ENCODE measurements around the gene USP3.
A peak's percentile ranks its signal among the peaks of the same experiment; 100 is the strongest.
"Not testable (repeated sequence)": the region's sequence is repeated elsewhere in the genome, so short reads cannot be mapped to it uniquely, and the experiment has no call there.

The USP3 gene

DNA sequence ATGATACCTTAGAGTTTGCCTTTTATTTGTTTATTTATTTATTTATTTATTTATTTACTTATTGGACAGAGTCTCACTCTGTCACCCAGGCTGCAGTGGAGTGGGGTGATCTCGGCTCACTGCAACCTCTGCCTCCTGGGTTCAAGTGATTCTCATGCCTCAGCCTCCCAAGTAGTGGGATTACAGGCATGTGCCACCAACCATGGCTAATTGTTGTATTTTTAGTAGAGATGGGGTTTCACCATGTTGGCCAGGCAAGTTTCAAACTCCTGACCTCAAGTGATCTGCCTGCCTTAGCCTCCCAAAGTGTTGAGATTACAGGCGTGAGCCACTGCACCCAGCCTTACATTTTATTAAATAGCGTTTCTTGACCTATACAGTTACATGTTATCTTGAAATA is 30.5 kb downstream of the USP3 start:
- H3K4me1 Mint-ChIP-seq: peaks cover 76% of the 10 kb centered on the region

DNA sequence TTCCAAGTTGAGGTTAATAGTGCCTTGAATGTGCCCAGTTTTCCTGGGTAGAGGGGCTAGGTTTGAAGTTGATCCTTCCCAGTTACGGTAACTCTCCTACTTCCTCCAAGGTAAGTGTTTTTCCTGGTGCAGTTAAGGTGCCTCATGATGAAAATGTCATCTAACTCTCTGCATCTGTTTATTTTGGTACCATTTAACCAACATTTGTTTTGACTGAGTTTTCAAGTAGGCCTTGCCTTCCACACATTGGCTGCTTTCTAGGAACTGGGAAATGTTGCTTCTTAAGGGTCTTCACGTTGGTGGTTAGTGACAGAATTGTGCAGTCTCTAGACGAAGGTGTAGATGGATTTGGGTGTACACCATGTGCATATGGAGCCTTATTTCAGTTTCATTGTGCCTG is 31.3 kb downstream of the USP3 start:
- H3K36me3 Mint-ChIP-seq: peaks cover 23% of the 10 kb centered on the region
- no peaks in the 10 kb centered on the region for H3K9me3 Mint-ChIP-seq
- H3K27me3 Mint-ChIP-seq: no peaks in the 10 kb centered on the region
- H3K27ac Mint-ChIP-seq: peak overlapping the region; percentile 56
- H3K4me3 Mint-ChIP-seq: no peak overlapping the region
- peaks cover 76% of the 10 kb centered on the region for H3K4me1 Mint-ChIP-seq

More for the DNA sequence above, 30.5 kb downstream of the USP3 start:
- H3K27ac Mint-ChIP-seq: peak overlapping the region; percentile 46
- not testable (repeated sequence) for H3K9me3 Mint-ChIP-seq, H3K27me3 Mint-ChIP-seq, H3K4me3 Mint-ChIP-seq
- peaks cover 17% of the 10 kb centered on the region for H3K36me3 Mint-ChIP-seq

DNA sequence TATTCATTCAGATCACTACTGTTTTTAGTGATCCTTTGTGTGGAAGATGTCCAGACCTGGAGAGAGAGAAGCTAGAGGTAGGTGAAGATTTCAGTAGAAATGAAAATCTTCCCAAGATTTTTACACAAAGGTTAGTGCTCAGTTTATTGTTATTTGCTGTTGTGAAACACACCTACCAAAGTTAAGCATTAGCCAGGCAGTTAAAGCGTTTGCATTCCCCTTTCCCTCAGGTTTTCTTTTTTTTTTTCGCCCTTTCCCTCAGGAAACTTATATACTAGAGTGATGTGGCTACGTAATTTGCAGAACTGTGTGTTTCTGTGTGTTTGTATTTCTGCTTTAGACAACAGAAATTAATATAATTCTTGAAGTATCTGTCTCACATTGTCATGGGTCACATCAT is 34.5 kb downstream of the USP3 start:
- Mint-ChIP-seq H3K27me3 (no peaks in the 10 kb centered on the region), H3K36me3 (peaks cover 23% of the 10 kb centered on the region), H3K27ac (peak overlapping the region; percentile 74), H3K9me3 (no peaks in the 10 kb centered on the region), H3K4me3 (no peak overlapping the region), H3K4me1 (peaks cover 73% of the 10 kb centered on the region)

GRCh38 chr15:63539521-63539920 is 35.1 kb downstream of the USP3 start:
- Mint-ChIP-seq H3K36me3 (peaks cover 25% of the 10 kb centered on the region), H3K9me3 (no peaks in the 10 kb centered on the region), H3K4me3 (no peak overlapping the region), H3K4me1 (peaks cover 73% of the 10 kb centered on the region), H3K27me3 (no peaks in the 10 kb centered on the region), H3K27ac (peak overlapping the region; percentile 60)

GRCh38 chr15:63539998-63540397 is 35.6 kb downstream of the USP3 start:
- Mint-ChIP-seq H3K9me3 (no peaks in the 10 kb centered on the region), H3K4me1 (peaks cover 77% of the 10 kb centered on the region), H3K36me3 (peaks cover 26% of the 10 kb centered on the region), H3K27ac (peak overlapping the region; percentile 3), H3K27me3 (no peaks in the 10 kb centered on the region), H3K4me3 (no peak overlapping the region)

DNA sequence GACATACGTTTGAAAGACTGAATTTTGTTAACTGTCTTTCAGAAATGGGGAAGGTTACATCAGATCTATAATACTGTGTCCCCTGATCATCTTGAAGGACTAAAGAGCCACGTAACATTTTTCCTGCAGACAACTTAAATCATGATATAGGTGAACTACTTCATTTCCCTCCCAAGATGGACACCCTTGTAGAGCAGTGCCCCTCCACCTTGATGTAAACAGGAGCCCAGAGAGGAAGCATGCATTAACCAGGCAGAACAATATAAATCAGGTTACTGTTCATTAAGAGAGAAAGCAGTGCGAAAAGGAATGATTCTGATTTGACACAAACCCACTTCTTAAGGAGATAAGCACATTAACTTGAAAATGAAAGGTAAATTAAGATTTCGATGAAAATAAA is 36.1 kb downstream of the USP3 start:
- H3K4me1 Mint-ChIP-seq: peaks cover 76% of the 10 kb centered on the region
- H3K4me3 Mint-ChIP-seq: no peak overlapping the region
- H3K9me3 Mint-ChIP-seq: no peaks in the 10 kb centered on the region
- peaks cover 26% of the 10 kb centered on the region for H3K36me3 Mint-ChIP-seq
- H3K27me3 Mint-ChIP-seq: no peaks in the 10 kb centered on the region
- H3K27ac Mint-ChIP-seq: peak overlapping the region; percentile 10

- H3K27me3 Mint-ChIP-seq: no peaks in the 10 kb centered on the region
- H3K4me3 Mint-ChIP-seq: peak overlapping the region; percentile 53
- peak overlapping the region; percentile 96 for H3K27ac Mint-ChIP-seq
- H3K9me3 Mint-ChIP-seq: no peaks in the 10 kb centered on the region
- H3K36me3 Mint-ChIP-seq: peaks cover 20% of the 10 kb centered on the region
- peaks cover 74% of the 10 kb centered on the region for H3K4me1 Mint-ChIP-seq
Measured at GRCh38 chr15:63544258-63545026, 40.0 kb downstream of the USP3 start.

DNA sequence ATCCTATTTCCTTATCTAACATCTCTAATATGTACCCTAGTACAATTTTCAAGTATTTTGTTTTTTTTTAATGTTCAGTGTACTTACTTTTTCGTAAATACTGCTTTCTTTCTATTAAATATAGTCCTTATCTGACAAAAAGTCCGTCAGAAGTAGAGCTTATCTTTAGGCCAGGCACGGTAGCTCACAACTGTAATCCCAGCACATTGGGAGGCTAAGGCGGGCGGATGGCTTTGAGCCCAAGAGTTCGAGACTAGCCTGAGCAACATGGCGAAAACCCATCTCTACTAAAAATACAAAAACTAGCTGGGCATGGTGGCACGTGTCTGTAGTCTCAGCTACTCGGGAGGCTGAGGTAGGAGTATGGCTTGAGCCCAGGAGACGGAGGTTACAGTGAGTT is 41.1 kb downstream of the USP3 start:
- peaks cover 69% of the 10 kb centered on the region for H3K4me1 Mint-ChIP-seq
- no peak overlapping the region for H3K4me3 Mint-ChIP-seq
- peaks cover 14% of the 10 kb centered on the region for H3K36me3 Mint-ChIP-seq
- peak overlapping the region; percentile 17 for H3K27ac Mint-ChIP-seq
- no peaks in the 10 kb centered on the region for H3K27me3 Mint-ChIP-seq
- no peaks in the 10 kb centered on the region for H3K9me3 Mint-ChIP-seq

DNA sequence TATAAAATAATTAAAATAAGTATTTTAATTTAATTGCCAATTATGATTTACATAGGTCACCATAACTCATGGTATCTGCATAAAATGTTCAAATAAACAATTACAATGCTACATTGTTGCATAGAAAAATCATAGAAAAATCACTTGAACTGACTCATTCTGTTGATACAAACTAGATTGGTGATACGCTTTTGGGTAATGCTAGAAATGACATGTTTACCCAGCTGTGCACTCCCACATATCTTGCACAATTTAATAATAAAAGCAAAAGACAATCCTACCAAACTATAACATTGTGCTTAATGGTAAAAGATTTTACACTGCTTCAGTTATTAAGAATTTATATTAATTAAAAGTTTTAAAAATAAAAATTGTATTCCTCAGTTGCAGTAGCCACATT is 47.0 kb downstream of the USP3 start:
- Mint-ChIP-seq H3K36me3 (peaks cover 11% of the 10 kb centered on the region), H3K27ac (no peak overlapping the region), H3K4me3 (no peak overlapping the region), H3K27me3 (no peaks in the 10 kb centered on the region), H3K4me1 (peaks cover 63% of the 10 kb centered on the region), H3K9me3 (no peaks in the 10 kb centered on the region)

DNA sequence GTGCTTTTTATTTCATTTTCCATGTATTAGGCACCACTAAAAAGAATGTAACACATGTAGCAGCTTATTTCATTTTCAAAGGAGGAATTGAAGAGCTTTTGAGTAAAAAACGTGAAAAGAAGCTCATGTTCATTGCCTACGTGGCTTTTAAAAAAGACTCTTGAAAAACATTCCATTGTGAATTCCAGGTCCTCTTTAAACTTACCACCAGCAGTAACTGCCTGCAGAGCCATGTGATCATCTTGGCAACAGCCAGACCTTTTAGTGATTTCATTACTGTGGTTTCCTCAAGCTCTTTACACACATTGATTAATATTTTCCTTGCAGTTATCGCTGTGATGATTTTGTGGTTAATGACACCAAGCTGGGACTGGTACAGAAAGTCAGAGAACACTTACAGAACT is 49.0 kb downstream of the USP3 start:
- Mint-ChIP-seq H3K27me3 (no peaks in the 10 kb centered on the region), H3K4me1 (peaks cover 54% of the 10 kb centered on the region), H3K27ac (peak overlapping the region; percentile 85), H3K36me3 (peaks cover 16% of the 10 kb centered on the region), H3K4me3 (peak overlapping the region; percentile 45), H3K9me3 (no peaks in the 10 kb centered on the region)

DNA sequence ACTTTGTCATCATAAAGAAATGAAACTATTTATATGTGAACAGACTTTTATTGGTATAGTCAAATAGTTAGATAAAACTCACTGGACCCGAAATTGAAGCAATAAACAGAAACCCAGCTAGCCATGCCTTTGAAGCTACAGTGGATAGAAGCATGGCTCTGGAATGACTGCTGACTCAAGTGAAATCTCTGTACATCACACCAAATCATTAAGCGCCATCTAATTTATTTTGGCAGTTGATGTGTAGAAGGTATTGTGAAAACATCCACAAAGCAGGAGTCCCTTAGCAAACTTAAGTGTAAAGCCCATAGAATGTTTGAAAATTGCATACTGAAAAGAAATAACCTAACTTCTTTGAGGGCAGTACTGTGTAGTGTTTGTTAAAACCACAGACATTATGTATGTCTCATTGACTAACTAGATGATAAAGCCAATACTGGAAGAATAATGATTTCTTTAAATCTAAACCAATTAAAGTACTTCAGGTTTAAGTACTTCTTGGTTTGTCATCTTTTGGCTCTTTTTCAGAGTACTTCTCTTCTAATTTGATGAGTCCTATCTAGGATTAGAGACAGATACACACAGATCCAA is 50.0 kb downstream of the USP3 start:
- H3K4me1 Mint-ChIP-seq: peaks cover 59% of the 10 kb centered on the region
- no peak overlapping the region for H3K4me3 Mint-ChIP-seq
- peak overlapping the region; percentile 47 for H3K27ac Mint-ChIP-seq
- peaks cover 19% of the 10 kb centered on the region for H3K36me3 Mint-ChIP-seq
- no peaks in the 10 kb centered on the region for H3K9me3 Mint-ChIP-seq
- H3K27me3 Mint-ChIP-seq: no peaks in the 10 kb centered on the region

- Mint-ChIP-seq H3K27ac (peak overlapping the region; percentile 76), H3K4me1 (peaks cover 60% of the 10 kb centered on the region), H3K36me3 (peaks cover 22% of the 10 kb centered on the region), H3K27me3 (no peaks in the 10 kb centered on the region), H3K4me3 (no peak overlapping the region), H3K9me3 (no peaks in the 10 kb centered on the region)
Measured at GRCh38 chr15:63555507-63555906, 51.1 kb downstream of the USP3 start.

DNA sequence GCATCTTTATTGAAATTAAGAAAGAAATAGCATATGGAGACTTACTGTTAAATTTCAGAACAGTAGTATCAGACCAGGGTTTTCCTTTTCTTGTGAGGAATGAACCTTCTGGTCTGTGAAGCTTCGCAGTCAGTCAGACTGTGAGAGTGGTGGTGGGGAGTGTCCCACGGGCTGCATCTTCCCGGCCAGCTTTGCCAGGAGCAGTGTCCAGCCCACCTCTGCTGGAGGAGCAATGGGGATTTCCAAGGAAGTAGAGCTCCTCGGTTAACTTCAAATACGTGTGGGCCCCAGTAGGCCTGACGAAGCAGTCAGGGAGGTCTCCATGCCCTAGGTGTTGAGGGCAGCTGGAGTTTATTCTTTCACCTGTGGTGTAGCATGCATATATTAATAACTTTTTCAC is 51.9 kb downstream of the USP3 start:
- H3K9me3 Mint-ChIP-seq: no peaks in the 10 kb centered on the region
- H3K4me1 Mint-ChIP-seq: peaks cover 67% of the 10 kb centered on the region
- peaks cover 27% of the 10 kb centered on the region for H3K36me3 Mint-ChIP-seq
- no peaks in the 10 kb centered on the region for H3K27me3 Mint-ChIP-seq
- H3K27ac Mint-ChIP-seq: peak overlapping the region; percentile 46
- H3K4me3 Mint-ChIP-seq: no peak overlapping the region

DNA sequence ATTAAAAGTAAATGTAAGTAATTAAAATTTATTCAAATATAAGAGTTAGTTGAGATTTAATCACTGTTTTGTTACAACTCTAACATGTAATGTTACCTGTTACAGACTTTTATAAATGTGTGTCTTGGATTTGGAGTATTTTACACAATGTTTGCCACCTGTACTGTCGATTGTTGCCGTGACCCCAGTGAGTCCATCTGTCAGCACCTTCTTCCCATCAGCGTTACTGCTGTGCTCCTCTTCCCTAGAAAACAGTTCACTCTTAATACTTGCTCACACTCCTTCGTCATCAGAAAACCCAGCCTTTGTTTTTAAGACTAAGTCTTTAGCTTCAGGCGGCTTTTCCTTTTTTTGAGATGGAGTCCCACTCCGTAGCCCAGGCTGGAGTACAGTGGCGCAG is 52.3 kb downstream of the USP3 start:
- Mint-ChIP-seq H3K27ac (peak overlapping the region; percentile 14), H3K36me3 (peaks cover 27% of the 10 kb centered on the region), H3K27me3 (no peaks in the 10 kb centered on the region), H3K4me3 (no peak overlapping the region), H3K4me1 (peaks cover 71% of the 10 kb centered on the region), H3K9me3 (no peaks in the 10 kb centered on the region)

GRCh38 chr15:63559753-63560152 is 55.4 kb downstream of the USP3 start:
- H3K27ac Mint-ChIP-seq: peak overlapping the region; percentile 68
- H3K4me3 Mint-ChIP-seq: no peak overlapping the region

GRCh38 chr15:63560741-63561448 is 56.5 kb downstream of the USP3 start:
- peaks cover 51% of the 10 kb centered on the region for H3K4me1 Mint-ChIP-seq
- peak overlapping the region; percentile 88 for H3K27ac Mint-ChIP-seq
- no peaks in the 10 kb centered on the region for H3K9me3 Mint-ChIP-seq
- H3K27me3 Mint-ChIP-seq: no peaks in the 10 kb centered on the region
- H3K4me3 Mint-ChIP-seq: peak overlapping the region; percentile 15
- H3K36me3 Mint-ChIP-seq: peaks cover 21% of the 10 kb centered on the region

More at GRCh38 chr15:63559753-63560152, 55.4 kb downstream of the USP3 start:
- Mint-ChIP-seq H3K36me3 (peaks cover 26% of the 10 kb centered on the region), H3K4me1 (peaks cover 53% of the 10 kb centered on the region), H3K9me3 (no peaks in the 10 kb centered on the region), H3K27me3 (no peaks in the 10 kb centered on the region)

All from activated naive CD4-positive, alpha-beta T cell treated with anti-CD3 and anti-CD28 coated beads, Interleukin-2, amount 50 U/mL, for 24 hours (primary cell).